ENCODE results near the gene CCDC6. TPM values are rescaled to one million over a fixed set of nuclear protein-coding genes. Genes with fewer than 3 reads are reported as not detected.

The CCDC6 gene
- total RNA-seq, 1 experiment from 2014 or later: 116 TPM

DNA sequence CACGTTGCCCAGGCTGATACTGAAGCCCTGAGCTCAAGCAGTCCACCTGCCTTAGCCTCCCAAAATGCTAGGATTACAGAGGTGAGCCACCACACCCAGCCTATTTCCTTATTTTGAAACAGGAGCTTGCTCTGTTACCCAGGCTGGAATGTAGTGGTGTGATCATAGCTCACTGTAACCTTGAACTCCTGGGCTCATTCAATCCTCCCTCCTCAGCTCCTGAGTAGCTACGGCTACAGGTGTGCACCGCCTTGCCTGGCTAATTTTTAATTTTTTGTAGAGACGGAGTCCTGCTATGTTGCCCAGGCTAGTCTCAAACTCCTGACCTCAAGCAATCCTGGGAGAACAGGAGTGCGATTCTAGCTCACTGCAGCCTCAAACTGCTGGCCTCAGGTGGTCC, 164.8 kb downstream of the CCDC6 start:
- no TSS peak for BruUV-seq (replicated peaks)
- DNase-seq: no peak
- no peaks in the 10 kb centered on the region for H3K4me1 ChIP-seq
- no peak overlapping the region for H3K27ac Mint-ChIP-seq (ENCODE audit: unreplicated experiment)
- no peaks in the 10 kb centered on the region for H3K27me3 ChIP-seq (replicated peaks; ENCODE audit: control insufficient read depth, insufficient read depth, low read length)
- H3K4me1 Mint-ChIP-seq (ENCODE audit: low read depth, unreplicated experiment): no peaks in the 10 kb centered on the region
- H3K4me3 ChIP-seq (ENCODE audit: low read depth, low read length): no peak overlapping the region
- intact Hi-C loops (cut with micrococcal nuclease; ENCODE audit: unreplicated experiment): no loop called here
- ChIA-PET POLR2A (no interaction called here), CTCF (no interaction called here)
- H3K36me3 Mint-ChIP-seq (ENCODE audit: insufficient read depth, unreplicated experiment): no peaks in the 10 kb centered on the region
- no peak overlapping the region for H3K4me3 Mint-ChIP-seq (ENCODE audit: unreplicated experiment)
- H3K36me3 ChIP-seq (ENCODE audit: control insufficient read depth, insufficient read depth, low read length): no peaks in the 10 kb centered on the region
- peaks cover 7% of the 10 kb centered on the region for H3K9me3 ChIP-seq
- TF ChIP-seq, protein P1, sequence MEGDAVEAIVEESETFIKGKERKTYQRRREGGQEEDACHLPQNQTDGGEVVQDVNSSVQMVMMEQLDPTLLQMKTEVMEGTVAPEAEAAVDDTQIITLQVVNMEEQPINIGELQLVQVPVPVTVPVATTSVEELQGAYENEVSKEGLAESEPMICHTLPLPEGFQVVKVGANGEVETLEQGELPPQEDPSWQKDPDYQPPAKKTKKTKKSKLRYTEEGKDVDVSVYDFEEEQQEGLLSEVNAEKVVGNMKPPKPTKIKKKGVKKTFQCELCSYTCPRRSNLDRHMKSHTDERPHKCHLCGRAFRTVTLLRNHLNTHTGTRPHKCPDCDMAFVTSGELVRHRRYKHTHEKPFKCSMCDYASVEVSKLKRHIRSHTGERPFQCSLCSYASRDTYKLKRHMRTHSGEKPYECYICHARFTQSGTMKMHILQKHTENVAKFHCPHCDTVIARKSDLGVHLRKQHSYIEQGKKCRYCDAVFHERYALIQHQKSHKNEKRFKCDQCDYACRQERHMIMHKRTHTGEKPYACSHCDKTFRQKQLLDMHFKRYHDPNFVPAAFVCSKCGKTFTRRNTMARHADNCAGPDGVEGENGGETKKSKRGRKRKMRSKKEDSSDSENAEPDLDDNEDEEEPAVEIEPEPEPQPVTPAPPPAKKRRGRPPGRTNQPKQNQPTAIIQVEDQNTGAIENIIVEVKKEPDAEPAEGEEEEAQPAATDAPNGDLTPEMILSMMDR (IDR thresholded peaks at IDR 0.05; ENCODE audit: insufficient read depth in 1 of 2, low read depth in 1 of 2, low read length in 1 of 2, severe bottlenecking in 1 of 2, unreplicated experiment in 1 of 2): no peak
- no peaks in the 10 kb centered on the region for H3K9me3 Mint-ChIP-seq (ENCODE audit: unreplicated experiment)
- H3K27me3 Mint-ChIP-seq (ENCODE audit: insufficient read depth, unreplicated experiment): peaks cover 5% of the 10 kb centered on the region

DNA sequence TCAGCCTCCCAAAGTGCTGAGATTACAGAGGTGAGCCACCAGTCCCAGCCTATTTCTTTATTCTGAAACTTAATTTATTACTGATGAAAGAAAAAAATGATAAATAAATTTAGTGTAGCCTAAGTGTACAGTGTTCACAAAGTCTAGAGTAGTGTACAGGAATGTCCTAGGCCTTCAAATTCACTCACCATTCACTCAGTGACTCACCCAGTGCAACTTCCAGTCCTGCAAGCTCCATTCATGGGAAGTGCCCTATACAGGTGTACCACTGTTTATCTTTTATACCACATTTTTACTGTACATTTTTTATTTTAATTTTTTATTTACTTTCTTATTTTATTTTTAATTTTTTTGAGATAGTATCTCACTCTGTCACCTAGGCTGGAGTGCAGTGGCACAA, 165.3 kb downstream of the CCDC6 start:
- Mint-ChIP-seq H3K4me3 (ENCODE audit: unreplicated experiment) (no peak overlapping the region), H3K36me3 (ENCODE audit: insufficient read depth, unreplicated experiment) (no peaks in the 10 kb centered on the region), H3K9me3 (ENCODE audit: unreplicated experiment) (no peaks in the 10 kb centered on the region), H3K27ac (ENCODE audit: unreplicated experiment) (no peak overlapping the region), H3K4me1 (ENCODE audit: low read depth, unreplicated experiment) (no peaks in the 10 kb centered on the region), H3K27me3 (ENCODE audit: insufficient read depth, unreplicated experiment) (peaks cover 5% of the 10 kb centered on the region)
- no TSS peak for BruUV-seq (replicated peaks)
- TF ChIP-seq, protein P1 (IDR thresholded peaks at IDR 0.05; ENCODE audit: insufficient read depth in 1 of 2, low read depth in 1 of 2, low read length in 1 of 2, severe bottlenecking in 1 of 2, unreplicated experiment in 1 of 2): no peak
- no peak for DNase-seq
- ChIA-PET CTCF (no interaction called here), POLR2A (no interaction called here)
- no peaks in the 10 kb centered on the region for H3K4me1 ChIP-seq
- H3K27me3 ChIP-seq (replicated peaks; ENCODE audit: control insufficient read depth, insufficient read depth, low read length): no peaks in the 10 kb centered on the region
- no peaks in the 10 kb centered on the region for H3K36me3 ChIP-seq (ENCODE audit: control insufficient read depth, insufficient read depth, low read length)
- no peak overlapping the region for H3K4me3 ChIP-seq (ENCODE audit: low read depth, low read length)
- peaks cover 7% of the 10 kb centered on the region for H3K9me3 ChIP-seq
- intact Hi-C loops (cut with micrococcal nuclease; ENCODE audit: unreplicated experiment): no loop called here

Other genes with a start within 250 kb of the CCDC6 start
- gene SLC16A9, start 196.7 kb downstream of the CCDC6 start, total RNA-seq (2022): 0.26 and 0.45 TPM in 2 replicates
- 0.88 and 0.98 TPM in 2 replicates for gene MRLN, start 153.1 kb downstream of the CCDC6 start, total RNA-seq (2022)

Data from Caco-2 (cell line).